WERI-Rb-1 (cell line): ENCODE measurements around the gene PDE4A.

Source experiments
- DNase-seq: peaks from one replicate; pipeline ENCODE4 v3.0.0-alpha.2; 2020
- H3K27ac ChIP-seq: fragments of 250-450 bp; sonication (Bioruptor Pico); 2 replicates; pipeline ENCODE4 v1.5.1; 2020; ENCODE audit warnings: mild to moderate bottlenecking, moderate library complexity
- H3K27me3 ChIP-seq: fragments of 250-450 bp; sonication (Bioruptor Pico); 2 replicates; pipeline ENCODE4 v1.5.1; 2021; ENCODE audit warnings: mild to moderate bottlenecking, low read depth, moderate library complexity; ENCODE audit not compliant: insufficient read depth, severe bottlenecking
- H3K36me3 ChIP-seq: fragments of 250-450 bp; sonication (Bioruptor Pico); 2 replicates; pipeline ENCODE4 v1.5.1; 2020; ENCODE audit warnings: mild to moderate bottlenecking, moderate library complexity
- H3K4me3 ChIP-seq: 2 replicates; pipeline ENCODE4 v1.5.1; 2011; ENCODE audit warnings: low read depth, mild to moderate bottlenecking, control low read depth, low read length
- H3K9me3 ChIP-seq: fragments of 250-450 bp; sonication (Bioruptor Pico); 2 replicates; pipeline ENCODE4 v1.5.1; 2021; ENCODE audit warnings: mild to moderate bottlenecking, moderate library complexity; ENCODE audit not compliant: severe bottlenecking
- TF ChIP-seq, protein P1 (sequence below): IDR thresholded peaks from 2 replicates; pipeline ENCODE4 v1.5.1; 2011; ENCODE audit warnings: low read depth, mild to moderate bottlenecking, control low read depth, inconsistent platforms, low read length

PDE4A gene

GRCh38 chr19:10416380-10417257 lies 3.7 kb upstream of the PDE4A start:
- Histone ChIP-seq H3K9me3 (peaks cover 9% of the 10 kb centered on the region), H3K36me3 (no peaks in the 10 kb centered on the region), H3K4me3 (peak overlapping the region; percentile 52), H3K27ac (peak overlapping the region; percentile 49), H3K27me3 (no peaks in the 10 kb centered on the region)
- TF ChIP-seq, protein P1, sequence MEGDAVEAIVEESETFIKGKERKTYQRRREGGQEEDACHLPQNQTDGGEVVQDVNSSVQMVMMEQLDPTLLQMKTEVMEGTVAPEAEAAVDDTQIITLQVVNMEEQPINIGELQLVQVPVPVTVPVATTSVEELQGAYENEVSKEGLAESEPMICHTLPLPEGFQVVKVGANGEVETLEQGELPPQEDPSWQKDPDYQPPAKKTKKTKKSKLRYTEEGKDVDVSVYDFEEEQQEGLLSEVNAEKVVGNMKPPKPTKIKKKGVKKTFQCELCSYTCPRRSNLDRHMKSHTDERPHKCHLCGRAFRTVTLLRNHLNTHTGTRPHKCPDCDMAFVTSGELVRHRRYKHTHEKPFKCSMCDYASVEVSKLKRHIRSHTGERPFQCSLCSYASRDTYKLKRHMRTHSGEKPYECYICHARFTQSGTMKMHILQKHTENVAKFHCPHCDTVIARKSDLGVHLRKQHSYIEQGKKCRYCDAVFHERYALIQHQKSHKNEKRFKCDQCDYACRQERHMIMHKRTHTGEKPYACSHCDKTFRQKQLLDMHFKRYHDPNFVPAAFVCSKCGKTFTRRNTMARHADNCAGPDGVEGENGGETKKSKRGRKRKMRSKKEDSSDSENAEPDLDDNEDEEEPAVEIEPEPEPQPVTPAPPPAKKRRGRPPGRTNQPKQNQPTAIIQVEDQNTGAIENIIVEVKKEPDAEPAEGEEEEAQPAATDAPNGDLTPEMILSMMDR: peak; percentile 87
- peak; percentile 87 for DNase-seq

DNA sequence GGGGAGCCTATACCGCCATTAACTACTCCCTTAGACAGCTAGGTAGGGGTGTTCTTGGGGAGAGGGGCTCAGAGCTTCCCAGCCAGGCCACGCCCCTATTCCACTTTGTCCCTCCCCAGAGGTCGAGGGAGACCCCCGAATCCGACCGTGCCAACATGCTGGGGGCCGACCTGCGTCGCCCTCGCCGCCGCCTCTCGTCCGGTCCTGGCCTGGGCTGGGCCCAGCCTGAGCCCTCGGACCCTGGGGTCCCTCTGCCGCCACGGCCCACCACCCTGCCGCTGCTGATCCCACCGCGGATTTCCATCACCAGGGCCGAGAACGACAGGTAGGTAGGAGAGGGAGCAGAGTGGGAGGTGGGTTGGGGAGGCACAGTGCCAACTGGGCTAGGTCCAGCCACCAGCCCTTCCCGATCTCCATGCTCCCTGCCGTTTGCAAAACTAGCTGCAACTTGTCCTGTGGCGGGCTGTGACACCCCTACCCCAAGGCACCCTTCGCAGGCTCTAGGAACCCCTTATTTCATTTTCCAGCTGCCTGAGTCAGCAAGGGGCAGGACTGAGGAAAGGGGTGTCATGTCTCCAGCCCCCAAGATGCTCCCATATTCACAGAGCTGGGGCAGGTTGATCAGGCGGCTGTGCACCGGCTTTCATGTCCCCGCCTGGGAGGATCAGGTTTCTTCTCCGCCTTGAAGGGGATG lies 2.6 kb upstream of the PDE4A start:
- no peak overlapping the region; the same call in 1 of the 2 replicates for H3K4me3 ChIP-seq
- TF ChIP-seq, protein P1: no peak

GRCh38 chr19:10418235-10418484 lies 2.2 kb upstream of the PDE4A start:
- peaks cover 9% of the 10 kb centered on the region for H3K9me3 ChIP-seq
- peak overlapping the region; percentile 2; the same call in 1 of the 2 replicates for H3K27ac ChIP-seq
- no peak for DNase-seq
- H3K36me3 ChIP-seq: no peaks in the 10 kb centered on the region
- H3K4me3 ChIP-seq: no peak overlapping the region; the same call in none of the 2 replicates
- TF ChIP-seq, protein P1: no peak
- H3K27me3 ChIP-seq: no peaks in the 10 kb centered on the region

More for the DNA sequence above, 2.6 kb upstream of the PDE4A start:
- peaks cover 9% of the 10 kb centered on the region for H3K9me3 ChIP-seq
- DNase-seq: no peak
- H3K27me3 ChIP-seq: no peaks in the 10 kb centered on the region
- peak overlapping the region; percentile 2; the same call in 1 of the 2 replicates for H3K27ac ChIP-seq
- no peaks in the 10 kb centered on the region for H3K36me3 ChIP-seq

- DNase-seq: peak; percentile 45
- Histone ChIP-seq H3K9me3 (peaks cover 9% of the 10 kb centered on the region), H3K27ac (no peak overlapping the region), H3K36me3 (no peaks in the 10 kb centered on the region), H3K4me3 (peak overlapping the region; percentile 59), H3K27me3 (no peaks in the 10 kb centered on the region)
- TF ChIP-seq, protein P1: no peak
These were observed 1.7 kb upstream of the PDE4A start for GRCh38 chr19:10418485-10419199.

DNA sequence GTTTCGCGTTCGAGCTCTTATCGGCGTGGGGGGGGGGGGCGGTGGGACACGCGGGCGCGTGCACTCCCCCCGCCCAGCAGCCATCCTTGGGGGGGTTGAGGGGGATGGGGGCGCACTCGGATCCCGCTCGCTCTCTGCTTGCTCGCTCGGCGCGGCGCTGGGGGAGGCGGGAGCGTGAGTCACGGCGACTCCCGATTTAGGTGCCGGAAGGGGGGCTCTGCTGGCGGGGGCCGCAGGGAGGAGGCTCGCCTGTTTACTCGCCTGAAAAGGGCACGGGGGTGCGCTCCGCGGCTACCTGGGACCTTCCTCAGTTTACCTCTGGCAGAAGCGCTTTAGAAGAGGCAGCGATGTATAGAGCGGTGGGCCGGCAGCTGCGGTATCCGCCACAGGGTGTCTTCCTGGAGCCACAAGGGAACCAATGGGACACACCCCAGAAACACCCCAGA lies 1.1 kb upstream of the PDE4A start:
- TF ChIP-seq, protein P1: no peak
- no peaks in the 10 kb centered on the region for H3K27me3 ChIP-seq
- peak; percentile 43 for DNase-seq
- H3K27ac ChIP-seq: peak overlapping the region; percentile 31
- H3K36me3 ChIP-seq: no peaks in the 10 kb centered on the region
- H3K4me3 ChIP-seq: peak overlapping the region; percentile 59
- peaks cover 7% of the 10 kb centered on the region for H3K9me3 ChIP-seq
